HG02623 (cell line): ENCODE results near the gene SNAPC2.

Source experiments
- ATAC-seq: cut with Tn5 transposase; IDR thresholded peaks from one replicate; pipeline ENCODE4 v1.9.1; 2021; ENCODE audit warnings: moderate library complexity; ENCODE audit not compliant: unreplicated experiment

The SNAPC2 gene

GRCh38 chr19:7963566-7963965, 43.4 kb downstream of the SNAPC2 start:
- no peak for ATAC-seq

- ATAC-seq, result no peak
Measured at GRCh38 chr19:7965259-7965841, 45.2 kb downstream of the SNAPC2 start.

GRCh38 chr19:7965921-7966665, 46.0 kb downstream of the SNAPC2 start:
- ATAC-seq, result no peak

- no peak for ATAC-seq
Measured at GRCh38 chr19:7968008-7968795, 48.1 kb downstream of the SNAPC2 start.

- ATAC-seq, result no peak
Measured at GRCh38 chr19:7968796-7969554, 48.8 kb downstream of the SNAPC2 start.

- ATAC-seq, result no peak
Measured at GRCh38 chr19:7969555-7969939, 49.4 kb downstream of the SNAPC2 start.

GRCh38 chr19:7970716-7971448, 50.7 kb downstream of the SNAPC2 start:
- no peak for ATAC-seq

GRCh38 chr19:7971553-7972520, 51.7 kb downstream of the SNAPC2 start:
- ATAC-seq, result no peak
